GM18861 (cell line): ENCODE measurements around the gene PLRG1.

Source experiments
- ATAC-seq: cut with Tn5 transposase; IDR thresholded peaks from one replicate; pipeline ENCODE4 v1.9.1; 2021; ENCODE audit not compliant: unreplicated experiment

PLRG1 gene

DNA sequence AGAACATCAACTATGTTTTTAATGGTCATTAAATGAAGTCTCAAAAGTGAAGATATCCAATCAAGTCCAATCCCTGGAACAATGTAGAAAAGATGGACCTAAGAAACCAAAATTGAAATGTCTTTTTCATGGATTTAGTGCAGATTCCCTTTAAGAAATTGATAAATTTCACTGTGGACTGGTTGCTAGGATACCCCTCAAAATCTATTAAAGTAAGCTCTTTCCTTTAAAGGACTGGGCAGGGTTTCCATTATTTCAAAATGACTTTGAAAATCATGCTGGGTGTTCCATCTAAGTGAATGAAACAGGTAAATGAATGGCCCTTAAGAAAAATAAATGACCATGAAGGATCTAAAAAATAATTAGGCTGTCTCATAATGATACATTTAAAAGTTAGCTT lies 28.6 kb downstream of the PLRG1 start:
- ATAC-seq = no peak

DNA sequence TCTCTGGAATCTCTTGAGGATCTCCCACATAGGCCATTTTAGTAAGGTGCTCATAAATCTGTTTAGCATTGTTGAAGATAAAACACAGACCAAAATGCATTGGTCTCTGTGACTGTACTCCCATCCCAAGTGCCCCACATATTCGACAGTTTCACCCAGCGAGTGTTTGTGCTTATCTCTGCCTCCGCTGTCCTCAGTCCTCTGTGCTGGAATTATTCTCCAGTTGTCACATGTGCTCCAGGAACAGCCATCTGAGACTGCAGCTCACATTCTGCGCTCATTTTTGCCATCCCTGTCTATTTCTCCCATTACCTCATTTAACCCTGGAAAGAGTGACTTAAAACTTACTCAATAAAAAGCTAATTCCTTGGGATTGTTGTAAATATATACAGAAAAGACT lies 31.0 kb downstream of the PLRG1 start:
- ATAC-seq = no peak

DNA sequence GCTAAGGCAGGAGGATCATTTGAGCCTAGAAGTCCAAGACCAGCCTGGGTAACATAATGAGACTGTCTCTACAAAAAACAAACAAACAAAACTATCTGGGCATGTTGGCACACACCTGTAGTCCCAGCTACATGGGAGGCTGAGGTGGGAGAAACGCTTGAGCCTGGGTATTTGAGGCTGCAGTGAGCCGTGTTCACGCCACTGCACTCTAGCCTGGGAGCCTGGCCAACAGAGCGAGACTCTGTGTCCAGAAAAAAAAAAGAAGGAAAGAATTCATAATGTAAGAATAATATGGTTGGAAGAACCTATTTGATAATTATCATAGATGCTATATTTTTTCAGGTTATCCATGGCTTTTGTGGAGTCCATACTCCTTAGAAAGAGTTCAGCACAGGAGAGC lies 32.6 kb downstream of the PLRG1 start:
- ATAC-seq = no peak

DNA sequence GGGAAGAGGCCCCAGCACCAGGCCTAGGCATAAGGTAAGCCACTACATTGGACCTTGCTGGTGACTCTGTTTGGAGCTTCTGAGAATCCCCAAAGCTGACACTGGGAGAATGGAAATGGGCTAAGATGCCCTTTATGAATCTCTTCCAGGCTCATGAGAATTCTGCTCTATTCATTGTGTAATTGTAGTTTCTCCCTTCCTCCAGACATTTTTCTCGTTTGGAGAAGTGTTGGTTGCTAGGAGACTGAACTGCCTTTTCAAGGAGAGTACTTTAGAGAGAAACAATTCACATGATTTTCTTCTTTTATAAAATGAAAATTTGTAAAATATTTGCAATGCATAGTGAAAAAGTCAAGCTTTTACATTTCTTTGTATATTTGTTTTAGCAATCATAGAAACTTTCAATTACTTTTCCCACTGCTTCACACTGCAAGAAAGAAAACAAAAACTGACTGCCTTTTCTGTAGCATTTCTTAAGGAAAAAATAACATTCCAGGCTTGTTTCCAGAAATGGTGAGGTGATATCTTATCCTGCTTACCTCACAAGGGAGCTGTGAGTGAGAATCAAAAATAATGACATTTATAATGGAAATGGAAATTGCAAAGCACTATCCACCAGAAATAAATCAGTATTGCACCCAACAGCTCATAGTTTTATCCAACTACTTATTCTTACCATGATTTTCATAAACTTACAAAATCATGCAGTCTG lies 33.7 kb downstream of the PLRG1 start:
- ATAC-seq = no peak

DNA sequence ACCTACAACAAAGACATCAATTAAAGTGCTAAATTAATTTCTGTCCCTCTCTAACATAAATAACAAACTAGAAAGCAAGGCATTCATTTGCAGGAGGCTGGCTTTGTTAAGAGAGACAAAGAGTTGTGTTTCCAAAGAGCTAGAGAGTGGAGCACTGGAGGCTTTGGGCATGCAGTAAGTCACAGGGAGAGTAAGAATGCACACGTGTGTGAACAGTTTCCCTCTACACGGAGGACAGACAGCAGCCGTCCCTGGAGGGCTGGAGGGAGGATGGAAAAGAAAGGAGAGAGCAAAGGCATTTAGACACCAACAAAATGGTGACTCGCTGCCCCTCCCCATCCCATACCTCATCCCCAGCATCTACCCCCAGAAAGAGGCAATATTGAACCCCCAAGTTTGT lies 38.2 kb downstream of the PLRG1 start:
- ATAC-seq = no peak

DNA sequence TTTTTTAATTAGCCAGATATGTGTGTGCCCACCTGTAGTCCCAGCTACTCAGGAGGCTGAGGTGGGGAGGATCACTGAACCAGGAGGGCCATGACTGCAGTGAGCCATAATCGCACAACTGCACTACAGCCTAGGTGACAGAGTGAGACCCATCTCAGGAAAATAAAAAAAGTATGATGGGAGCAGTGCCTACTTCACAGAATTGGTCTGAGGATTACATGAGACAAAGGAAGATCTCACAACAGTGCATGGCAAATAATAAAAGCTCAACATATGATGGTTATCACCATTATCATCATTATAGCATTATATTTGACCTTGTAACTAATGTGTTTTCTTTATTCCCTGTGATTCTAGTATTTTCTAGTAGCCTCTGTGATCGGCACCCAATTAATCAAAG lies 38.7 kb downstream of the PLRG1 start:
- ATAC-seq = no peak

DNA sequence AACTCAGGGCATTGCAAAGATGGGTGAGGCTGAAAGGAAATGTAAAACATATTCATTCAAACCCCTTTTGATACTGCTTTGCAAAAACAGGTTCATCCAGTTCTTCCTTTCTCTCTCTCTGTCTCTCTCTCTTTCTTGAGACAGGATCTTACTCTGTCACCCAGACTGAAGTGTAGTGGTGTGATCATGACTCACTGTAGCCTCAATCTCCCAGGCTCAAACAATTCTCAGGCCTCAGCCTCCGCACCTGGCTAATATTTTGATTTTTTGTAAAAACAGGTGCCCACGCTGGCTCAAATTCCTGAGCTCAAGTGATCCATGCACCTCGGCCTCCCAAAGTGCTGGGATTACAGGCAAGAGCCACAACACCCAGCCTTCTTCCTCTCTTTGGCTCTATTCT lies 43.0 kb downstream of the PLRG1 start:
- no peak for ATAC-seq

DNA sequence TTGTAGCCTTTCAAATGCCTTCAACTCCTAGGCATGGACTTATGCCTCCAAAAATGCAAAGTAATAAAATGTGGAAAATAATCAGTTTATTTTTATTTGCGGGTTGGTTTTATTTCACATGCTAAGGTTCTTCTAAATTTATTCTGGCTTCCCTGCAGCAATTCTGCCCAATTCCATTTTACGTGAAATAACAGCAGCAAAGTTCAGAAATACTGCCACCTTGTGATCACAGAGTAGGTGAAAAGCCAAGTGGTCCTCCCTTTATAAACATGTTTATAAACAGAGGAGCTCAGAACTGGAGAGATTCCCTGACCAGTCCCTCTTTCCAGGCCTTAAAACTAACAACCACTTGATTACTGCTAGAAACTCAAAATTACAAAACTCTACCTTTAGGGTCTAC lies 43.9 kb downstream of the PLRG1 start:
- peak; percentile 63 for ATAC-seq

DNA sequence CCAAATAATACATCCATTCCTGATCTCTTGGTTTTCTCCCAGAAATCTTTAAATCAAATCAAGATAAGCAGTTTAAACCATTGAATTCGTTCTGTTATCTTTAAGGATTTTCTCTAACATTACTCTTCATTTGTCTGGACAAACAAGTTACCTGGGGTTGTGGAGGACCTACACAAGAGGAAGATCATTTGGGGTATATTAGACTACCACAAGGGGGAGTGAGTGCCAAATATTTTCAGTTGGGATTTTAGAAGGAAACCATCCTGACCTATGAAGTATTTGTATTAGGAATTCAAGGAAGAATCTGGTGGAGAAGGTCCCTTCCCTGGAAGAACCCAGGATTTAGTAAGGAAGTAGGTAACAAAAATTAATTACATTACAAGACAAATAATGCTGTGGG lies 46.6 kb downstream of the PLRG1 start:
- ATAC-seq = no peak

DNA sequence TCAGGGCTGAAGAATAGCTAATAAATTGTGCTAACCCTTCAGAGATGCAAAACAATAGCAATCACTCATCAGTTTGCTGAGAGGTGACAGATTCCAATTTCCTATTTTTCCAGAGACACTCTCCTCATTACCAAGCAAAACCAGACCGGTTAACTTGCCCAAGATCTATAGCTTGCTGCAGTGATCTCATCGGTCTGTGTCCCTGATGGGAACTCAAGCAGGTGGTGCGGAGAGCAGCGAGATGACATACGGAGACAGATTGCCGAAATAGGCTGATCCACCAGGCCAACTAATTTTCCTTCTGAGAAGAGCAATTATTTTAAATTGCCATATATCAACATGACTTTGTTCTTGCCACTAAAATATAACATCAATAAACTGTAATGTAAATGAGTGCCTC lies 48.1 kb downstream of the PLRG1 start:
- ATAC-seq = no peak

DNA sequence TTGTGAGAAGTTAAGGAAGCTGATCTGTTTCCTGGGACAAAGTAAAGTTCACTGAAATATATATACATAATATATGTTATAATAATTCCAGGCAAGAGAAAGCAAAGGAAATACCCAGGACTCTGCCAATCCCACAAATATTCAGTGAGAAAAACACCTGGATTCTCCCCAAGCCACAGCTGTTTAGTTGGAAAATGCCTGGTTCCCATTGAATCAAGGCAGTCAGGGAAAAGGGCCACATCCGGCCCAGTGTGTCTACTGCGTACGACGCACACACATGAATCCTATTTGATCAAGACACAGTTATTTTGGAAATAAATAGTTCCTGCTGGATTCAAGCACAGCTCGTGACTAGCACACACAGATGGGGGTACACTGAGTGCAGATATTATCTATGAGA lies 52.3 kb downstream of the PLRG1 start:
- no peak for ATAC-seq

DNA sequence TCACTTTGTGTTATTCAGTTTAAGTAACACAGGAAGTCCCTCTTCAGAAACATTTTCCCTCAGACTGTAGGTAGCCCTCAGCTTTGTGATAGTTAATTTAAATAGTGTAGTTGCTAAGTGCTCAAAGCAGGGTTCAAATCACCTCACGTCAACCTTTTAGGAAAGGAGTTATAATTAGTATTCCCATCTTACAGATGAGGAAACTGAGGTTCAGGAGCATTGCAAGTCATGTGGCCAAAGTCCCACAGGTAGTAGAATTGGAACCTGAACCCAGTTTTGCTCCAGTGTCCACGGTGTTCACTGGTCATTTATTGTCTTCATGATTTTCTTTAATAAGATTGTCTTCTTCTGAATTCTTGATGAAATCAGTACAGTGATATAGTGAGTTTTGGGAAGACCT lies 54.3 kb downstream of the PLRG1 start:
- no peak for ATAC-seq

DNA sequence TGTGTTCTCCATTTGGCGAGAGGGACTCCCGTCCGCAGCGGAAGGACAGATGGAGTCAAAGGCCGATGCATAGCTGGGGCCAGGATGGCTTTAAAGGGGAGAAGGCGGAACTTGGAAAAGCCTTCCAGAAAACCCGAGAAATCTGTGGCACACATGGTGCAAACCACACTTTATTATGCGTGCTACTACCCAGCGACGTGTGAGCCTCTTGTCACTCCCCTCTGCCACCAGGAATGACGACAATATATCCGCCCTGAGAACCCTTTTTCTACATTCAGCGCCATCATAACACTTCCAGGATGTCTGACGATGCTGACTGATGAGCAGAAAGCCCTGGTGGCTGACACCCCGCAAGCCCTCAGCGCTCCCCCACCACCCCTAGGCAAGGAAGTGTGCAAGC lies 57.9 kb downstream of the PLRG1 start:
- ATAC-seq = no peak

DNA sequence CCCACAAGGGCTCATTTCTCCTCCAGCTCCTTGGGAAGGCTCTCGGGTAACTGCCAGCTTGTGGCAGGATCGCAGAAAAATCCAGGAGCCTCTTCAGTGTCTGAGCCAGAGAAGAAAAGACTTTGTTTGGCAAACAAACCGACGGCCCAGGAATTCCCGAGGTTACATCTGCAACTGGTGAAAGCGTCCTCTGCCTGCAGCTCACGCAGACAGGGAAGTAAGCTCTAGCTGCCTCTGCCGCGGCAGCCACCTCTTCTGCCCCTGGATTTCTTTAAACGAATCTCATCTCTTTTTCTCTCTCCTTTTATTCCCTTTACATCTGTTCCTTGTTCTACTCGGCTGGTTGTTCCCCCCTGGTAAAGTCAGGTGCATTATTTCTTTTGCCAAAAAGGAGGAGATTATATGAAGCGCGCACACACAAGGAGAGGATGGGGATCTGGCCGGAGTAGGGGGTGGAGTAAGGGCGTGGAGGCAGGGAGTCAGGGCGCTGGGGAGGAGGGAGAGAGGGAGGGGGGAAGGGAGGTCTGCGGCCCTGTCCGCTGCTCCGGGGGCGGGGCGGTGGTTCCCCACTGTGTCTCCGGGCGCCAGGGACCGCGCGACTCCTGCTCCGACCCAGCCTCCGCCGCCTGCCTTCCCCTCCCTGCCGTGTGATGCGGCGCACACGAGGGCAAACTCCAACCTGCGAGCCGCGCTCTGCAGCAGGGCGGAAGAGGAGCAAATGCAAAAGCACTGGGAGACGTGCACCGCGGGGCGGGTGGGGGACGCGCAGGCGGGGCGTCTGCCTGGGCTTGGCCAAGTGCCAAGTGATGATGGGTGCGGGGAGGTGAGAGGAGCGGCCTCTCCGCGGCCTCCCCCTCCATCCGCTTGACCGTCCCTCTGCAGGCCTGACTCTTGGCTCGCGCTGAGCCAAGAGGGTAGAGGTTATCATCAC lies 58.6 kb downstream of the PLRG1 start, which contains the start of gene DCHS2:
Gene DCHS2, minus strand, starts transcription at position 459 of the 931 bp plus-strand sequence. Its CDS starts 444 bp downstream, at position 15.
- peak; percentile 77 for ATAC-seq

DNA sequence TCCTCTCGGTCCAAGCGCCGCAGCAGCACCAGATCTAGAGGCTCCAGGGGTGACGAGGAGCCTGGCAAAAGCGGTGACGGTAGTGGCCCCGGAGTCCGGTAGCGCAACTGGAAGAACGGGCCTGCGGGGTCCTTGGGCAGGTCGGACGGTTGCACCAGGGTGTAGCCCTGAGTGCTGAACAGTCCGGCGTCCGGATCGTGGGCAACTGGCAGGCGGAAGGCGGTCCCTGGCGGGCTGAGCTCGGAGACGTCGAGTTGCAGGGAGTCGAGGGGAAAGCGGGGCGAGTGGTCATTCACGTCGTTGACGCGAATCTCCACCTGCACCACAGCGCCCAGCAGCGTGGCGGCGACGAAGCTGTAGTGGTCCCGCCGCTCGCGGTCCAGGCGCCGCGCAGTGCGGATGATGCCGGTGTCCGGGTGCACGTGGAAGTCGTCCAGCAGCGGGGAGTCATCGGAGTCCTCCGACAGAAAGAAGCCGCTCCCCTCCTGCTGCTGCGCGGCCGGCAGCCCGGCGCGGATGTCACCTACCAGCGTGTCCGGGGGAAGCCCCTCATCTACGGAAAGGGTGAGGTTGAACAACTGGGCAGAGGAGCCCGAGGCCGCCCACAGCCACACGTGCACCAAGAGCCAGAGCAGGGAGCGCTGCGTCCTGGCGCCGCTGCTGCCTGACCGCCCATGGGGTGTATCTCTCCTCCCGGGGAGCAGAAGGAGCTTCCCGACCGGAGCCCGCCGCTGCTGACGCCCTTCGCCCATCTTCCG lies 59.4 kb downstream of the PLRG1 start:
- peak; percentile 55 for ATAC-seq

DNA sequence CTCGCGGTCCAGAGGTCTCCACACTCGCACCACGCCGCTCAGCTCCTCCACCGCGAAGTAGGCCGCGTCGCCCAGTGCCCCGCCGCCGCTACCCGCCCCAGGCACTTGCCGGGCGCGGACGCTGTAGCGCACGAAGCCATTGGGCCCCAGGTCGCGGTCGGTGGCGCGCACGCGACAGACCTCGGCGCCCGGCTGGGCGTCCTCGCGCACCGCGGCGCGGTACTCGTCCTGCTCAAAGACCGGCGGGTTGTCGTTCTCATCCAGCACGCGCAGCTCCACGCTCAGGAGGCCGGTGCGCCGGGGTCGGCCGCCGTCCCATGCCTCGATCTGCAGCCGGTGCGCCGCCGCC lies 60.0 kb downstream of the PLRG1 start:
- ATAC-seq = no peak

DNA sequence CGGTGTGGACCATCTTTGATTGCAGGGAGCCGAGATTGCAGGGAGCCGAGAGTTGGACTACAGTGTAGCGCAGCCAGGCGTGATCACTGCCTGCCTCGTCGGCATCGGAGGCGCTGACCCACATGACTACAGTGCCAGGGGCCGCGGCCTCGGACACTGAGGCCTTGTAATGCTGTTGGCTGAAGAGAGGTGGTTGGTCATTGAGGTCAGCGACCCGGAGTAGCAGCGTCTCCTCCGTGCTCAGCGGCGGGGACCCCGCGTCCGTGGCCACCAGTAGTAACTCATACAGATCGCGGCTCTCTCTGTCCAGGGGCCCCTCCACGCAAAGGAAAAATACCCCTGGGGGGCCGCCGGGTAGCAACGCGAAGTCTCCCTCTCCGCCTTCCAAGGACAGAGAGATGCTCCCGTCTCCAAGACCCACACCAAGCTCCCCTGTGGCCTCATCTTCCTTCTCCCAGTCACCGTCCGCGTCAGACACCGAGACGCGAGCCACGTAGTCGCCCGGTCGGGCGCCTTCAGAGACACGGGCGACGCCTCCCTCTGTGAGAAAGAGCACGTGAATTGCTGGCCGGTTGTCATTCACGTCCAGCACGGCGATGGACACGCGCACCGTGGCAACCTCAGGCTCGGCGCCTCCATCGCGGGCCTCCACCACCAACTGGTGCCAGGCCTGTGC lies 60.5 kb downstream of the PLRG1 start:
- ATAC-seq = no peak

DNA sequence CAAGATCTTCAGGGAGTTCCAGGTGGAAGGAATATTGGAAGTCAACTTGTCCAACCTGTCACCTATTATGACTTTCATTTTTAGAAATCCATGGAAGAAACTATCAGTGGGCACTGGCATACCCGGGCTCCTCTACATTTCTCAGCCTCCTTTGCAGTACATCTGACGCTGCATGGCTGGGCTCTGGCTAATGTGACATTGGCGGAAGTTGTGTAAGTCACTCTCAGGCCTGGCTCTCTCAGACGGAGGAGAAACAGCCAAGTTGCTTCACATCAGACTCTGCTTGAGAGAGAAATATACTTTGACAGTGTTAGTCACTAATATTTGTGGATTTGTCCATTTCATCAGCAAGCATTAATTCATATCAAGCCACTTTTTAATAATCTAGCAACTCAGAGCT lies 63.1 kb downstream of the PLRG1 start:
- no peak for ATAC-seq

DNA sequence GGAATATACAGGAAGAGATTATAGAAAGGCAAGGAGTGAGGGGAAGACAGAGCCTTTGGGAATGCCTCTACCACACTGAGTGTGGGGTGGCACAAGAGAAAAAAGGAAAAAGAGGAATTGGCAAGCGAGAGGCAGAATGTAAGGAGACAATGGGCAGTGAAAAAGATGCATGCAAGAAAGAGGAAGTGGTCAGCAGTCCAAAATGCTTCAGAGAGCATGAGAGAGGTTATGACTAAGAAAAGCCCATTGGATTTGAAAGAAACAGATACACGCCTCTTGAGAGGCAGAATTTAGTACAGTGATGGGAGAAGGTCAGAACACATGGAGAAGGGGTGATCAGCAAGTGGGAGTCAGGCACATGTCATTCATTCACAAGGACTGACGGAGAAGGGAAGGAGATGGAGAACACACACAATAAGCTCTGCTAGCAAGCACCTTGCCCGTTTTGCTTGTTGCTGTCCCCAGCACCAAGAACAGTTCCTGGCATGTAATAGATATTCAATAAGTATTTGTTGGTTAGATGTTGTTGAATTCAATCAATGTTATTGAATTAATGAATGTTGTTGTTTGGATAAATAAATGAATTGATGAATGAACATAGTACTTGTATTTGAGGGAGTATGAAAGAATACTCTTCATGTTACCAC lies 65.0 kb downstream of the PLRG1 start:
- ATAC-seq = peak; percentile 98
